GM18499 (cell line): ENCODE data around the gene TMA7B.
"Not testable (repeated sequence)": the region's sequence is repeated elsewhere in the genome, so short reads cannot be mapped to it uniquely, and the experiment has no call there.

ENCODE experiments used
- ATAC-seq: cut with Tn5 transposase; IDR thresholded peaks from one replicate; pipeline ENCODE4 v1.9.1; 2021; ENCODE audit warnings: moderate number of reproducible peaks; ENCODE audit not compliant: insufficient read depth, unreplicated experiment

The TMA7B gene

DNA sequence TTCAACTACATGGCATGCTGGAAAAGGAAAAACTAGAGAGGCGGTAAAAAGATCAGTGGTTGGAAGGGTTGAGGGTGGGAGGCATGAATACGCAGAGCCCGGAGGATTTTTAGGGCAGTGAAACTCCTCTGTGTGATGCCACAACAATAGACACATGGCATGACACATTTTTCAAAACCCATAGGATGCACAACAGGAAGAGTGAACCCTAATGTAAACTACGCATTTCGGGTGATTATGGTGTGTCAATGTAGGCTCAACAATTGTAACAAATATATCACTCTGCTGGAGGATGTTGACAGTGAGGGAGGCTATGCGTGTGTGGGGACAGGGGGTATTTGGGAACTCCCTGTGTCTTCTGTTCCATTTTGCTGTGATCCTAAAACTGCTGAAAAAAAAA, 18.9 kb downstream of the TMA7B start:
- no peak for ATAC-seq

DNA sequence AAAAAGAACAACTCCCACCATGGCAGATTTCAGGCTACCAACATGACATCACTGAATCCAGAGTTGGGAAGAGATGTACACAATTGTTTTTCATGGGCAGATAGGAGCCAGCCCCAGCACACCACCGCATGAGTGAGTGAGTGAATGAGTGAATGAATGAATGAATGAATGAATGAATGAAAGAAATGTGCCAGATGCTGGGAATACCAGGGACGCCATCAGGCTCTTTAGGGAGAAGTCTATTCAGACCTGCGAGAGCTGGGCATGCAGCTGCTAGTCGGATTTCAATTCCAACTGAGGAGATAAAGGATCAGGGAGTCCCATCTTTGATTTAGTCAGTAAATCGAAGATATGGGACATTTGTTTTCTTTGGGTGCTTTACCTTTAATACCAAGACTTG, 19.3 kb downstream of the TMA7B start:
- no peak for ATAC-seq

DNA sequence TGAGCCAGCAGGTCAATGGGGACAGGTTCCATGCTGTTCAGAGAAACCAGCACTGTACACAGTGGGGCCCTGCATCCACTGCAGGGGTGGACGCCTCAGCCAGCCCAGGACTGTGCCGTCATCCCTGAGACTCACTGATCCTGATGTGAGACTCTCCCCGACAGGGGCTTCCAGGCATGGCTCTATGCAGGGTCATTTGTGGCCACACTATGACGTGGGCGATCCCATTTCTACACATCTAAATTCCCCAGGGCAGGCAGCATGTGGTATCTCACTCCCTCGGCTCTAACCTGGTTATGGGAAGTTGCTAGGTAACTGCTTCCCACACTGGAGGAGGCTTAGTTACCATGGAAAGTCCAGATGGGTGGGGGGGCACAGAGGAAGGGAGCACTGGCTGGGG, 20.4 kb downstream of the TMA7B start:
- ATAC-seq: no peak

DNA sequence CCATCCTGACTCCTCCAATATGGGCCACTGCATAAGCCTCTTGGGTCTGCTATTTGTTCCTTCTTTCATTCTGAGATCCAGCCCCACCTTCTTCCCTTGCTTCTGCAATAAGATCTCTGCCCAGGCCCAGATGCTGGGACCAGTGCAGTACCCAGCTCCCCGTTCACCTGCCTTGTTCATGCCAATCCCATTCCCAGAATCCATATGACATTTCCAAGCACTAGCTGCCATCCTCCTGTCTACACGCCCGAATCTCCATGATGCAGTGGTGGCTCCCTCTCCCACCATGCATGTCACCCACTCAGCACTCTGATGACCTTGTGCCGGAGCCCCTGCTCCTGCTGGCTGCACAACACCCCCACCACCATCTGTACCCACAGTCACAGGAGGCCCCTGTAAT, 23.1 kb downstream of the TMA7B start:
- ATAC-seq: no peak

DNA sequence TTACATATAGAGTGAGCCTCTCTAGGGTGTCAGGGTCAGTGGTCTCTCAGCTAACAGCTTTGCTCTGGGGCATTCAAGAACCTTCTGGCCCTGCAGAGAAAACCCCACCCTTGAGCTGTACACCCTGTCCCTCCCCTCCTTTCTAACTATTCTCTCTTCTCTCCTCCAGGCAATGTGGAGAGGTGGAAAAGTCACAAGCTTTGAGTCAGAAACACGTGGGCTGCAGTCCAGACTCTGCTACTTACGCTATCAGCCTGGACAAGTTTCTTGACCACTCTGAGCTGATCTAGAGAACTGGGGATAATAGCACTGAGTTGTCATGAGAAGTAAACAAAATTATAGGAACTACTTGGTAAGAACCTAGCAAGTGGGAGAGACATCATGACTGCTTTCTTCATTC, 23.8 kb downstream of the TMA7B start:
- ATAC-seq: no peak

DNA sequence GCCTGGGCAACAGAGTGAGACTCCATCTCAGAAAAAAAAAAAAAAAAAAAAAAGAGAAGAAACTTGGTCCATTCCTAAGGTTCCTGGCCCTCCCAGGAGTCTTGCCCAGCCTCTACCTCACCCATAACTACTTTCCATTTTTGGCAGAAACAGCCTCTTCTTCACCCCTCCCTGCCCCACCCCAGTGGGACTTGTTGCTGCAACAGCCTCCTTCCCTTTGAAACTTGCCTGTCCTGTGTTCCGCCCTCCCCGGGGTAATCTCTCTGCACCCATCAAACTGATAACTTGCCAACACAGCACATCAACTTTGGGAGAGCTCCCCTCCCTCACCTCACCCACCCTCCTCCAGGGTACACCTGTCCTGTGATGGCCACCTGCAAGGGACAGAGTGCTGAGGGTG, 24.5 kb downstream of the TMA7B start:
- ATAC-seq: no peak

DNA sequence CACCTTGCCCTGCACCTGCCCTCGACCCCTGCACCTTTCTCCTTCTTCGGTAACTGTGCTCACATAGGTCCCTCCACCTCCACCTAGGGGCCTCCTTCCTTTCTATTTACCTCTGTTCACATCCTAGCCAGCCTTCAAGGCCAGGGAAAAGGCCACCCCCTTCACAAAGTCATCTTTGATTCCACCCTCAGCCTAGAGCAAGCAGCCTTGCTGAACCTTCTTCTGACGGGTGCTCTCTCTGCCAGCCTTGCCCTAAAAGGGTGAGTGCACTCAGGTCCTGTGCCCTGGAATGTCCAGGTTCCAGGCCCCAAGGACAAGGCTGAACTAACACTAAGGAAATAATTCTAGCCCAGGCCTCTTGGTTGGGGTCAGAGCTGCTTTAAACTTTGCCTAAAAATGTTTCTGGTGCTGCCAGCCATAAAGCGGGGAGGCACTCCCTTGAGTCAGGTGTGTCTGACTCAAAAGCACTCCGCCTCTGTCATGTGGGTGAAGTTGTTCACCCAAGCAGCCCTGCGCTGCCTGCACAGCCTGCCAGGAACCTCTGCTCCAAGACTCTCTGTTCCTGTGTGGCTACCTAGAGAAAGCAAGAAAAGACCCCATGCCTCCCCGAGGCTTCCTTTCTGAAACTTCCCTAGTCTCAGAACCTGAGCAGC, 25.3 kb downstream of the TMA7B start:
- ATAC-seq: no peak

DNA sequence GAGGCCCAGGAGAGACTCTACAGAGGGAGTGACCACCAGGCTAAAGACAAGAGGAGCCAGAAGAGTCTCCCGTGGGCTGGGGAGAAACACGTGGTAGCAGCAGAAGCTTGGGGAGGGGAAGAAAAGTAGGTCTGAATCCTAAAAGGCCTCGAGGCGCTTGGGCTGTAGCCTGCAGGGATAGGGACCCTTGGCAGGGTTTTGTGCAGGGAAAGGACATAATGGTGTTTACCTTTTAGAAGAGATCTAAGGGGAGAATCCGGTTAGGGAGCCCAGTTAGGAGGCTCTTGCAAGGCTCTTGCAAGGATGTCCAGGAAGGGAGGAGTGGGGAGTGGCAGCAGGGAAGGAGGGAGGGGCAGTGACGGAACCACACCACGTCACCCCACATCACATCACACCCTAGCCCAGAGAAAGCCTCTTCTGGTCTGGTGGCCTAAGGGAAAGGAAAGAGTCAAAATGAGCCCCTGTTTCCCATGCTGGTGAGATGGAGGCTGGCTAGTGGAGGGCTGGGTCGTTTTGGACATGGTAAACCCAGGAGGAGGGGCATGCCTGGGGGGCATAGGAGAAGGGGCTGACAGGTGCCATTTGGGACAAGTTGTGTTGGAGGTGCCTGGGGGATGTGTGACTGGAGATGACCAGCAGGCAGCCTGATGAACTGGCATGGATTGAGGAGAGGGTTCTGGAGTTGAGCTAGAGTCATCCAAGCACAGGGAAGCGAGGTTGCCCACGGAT, 28.4 kb downstream of the TMA7B start:
- no peak for ATAC-seq

DNA sequence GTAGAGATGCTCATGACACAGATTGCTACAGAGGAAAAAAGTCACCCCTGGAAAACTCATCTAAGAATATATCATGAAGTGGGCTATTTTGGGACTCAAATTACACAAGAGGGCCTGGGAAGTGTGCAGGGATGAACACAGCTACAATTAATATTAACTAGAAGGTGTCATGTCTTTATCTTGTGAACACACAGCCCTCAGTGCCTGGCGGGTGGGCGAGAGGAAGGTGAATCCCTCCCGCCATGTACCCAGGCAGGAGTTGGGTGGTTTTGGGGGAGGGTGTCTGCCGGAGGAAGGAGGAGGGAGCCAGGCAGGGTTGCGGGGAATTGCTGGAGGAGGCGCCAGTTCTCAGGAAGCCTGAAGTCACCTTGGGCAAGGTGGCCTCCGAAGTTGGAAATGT, 29.4 kb downstream of the TMA7B start:
- ATAC-seq: no peak

DNA sequence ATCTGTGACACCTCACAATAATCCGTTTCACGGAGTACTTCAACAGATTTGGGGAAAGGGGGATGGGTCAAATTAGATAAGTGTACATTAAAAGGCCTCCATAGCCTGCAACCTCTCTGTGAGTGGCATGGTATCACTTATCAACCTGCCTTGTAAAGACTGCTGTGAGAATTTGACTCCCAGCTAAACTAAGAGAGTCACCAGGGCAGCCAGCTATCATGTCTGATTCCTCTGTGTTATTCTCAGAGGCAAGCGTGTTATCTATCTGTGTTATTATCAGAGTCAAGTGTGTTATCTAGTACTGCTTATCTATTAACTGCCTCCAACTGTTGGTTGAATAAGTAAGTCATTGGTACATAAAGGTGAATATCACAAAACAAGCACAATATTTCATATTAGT, 30.5 kb downstream of the TMA7B start:
- no peak for ATAC-seq

DNA sequence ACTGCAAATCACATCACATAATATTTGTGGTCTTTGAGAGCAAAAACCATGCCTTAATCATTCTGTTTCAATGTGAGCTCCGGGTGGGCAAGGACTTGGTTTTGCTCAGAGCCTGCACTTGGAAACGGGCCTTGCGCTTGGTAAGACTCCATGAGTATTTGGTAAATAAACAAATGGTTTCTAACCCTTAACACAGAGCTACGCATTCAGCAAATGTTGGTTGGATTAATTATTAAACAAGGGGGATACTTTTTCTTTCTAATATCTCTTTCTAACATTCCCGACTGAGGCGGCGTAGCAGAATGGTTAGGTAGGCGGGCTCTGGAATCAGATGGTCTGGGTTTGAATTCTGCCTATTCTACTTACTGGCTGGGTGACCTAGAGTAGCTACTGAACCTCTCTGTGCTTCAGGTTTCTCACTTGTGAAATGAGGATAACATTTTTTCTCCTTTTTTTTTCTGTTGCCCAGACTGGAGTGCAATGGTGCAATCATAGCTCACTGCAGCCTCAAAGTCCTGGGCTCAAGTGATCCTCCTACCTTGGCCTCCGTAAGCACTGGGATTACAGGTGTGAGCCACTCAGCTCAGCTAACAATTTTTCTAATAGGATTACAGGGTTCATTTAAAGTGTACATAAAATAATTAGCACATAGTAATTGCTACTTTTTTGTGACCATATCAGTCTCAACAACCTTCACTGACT, 31.1 kb downstream of the TMA7B start:
- no peak for ATAC-seq

DNA sequence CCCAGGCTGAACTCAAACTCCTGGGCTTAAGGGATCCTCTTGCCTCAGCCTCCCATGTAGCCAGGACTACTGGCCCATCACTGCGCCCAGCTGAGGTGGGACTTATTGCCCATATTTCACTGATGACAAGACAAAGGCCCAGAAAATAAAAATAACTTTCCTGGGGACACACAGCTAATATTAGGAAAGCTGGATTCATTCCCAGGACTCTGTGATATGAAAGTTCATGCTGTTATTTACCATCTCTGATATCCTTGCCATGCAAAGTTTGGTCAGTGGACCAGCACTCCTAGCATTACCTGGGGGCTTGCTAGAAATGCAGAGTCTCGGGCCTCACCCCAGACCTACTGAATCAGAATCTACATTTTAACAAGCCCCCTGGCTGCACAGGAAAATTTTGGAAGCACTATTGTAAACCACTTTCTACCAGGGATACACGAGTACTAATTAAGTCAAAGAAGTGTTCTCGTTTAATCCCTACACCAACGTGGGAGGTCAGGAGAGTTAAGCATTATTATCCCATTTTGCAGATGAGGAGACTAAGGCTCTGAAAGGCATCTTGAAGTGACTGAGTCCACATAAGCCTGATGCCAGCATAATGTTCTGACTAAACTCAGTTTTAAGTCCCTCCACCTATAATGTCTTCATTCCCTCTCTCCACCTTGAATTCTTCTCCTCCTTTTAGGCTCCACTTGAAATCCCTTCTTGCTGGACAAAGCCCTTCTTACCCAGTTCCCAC, 32.1 kb downstream of the TMA7B start:
- ATAC-seq: no peak

DNA sequence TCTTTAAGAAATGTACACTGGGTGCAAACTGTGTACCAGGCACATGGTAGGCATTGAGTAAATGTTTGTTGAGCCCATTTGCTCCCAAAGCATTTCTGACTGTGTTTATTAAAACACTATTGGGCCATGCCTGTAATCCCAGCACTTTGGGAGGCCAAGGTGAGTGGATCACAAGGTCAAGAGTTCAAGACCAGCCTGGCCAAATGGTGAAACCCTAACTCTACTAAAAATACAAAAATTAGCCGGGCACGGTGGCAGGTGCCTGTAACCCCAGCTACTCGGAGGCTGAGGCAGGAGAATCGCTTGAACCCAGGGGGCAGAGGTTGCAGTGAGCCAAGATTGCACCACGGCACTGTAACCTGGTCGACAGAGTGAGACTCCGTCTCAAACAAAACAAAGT, 32.7 kb downstream of the TMA7B start:
- not testable (repeated sequence) for ATAC-seq

DNA sequence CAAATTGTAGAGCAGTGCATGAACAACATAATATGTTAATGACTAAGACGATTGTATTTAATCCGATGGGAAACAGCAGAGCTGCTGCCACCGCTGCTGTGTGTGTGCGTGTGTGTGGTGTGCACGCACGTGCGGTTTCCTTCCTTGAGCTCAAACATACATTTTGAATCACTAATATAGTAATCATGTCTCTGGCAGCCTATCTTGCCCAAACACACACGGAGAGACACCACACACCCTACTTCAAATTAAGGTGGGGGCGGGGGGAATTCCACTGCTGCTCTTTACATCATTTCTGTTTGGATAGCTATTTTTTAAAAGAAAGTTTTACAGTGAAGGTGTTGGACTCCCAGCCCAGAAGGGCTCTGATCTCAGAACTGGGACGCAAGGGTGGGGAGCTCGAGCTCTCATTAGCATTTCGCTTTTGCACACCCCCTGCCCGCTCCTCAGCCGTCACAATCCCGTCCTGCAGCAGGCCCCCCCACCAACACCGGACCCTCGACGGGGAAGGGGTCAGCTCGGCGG, 33.9 kb downstream of the TMA7B start:
- ATAC-seq: no peak

DNA sequence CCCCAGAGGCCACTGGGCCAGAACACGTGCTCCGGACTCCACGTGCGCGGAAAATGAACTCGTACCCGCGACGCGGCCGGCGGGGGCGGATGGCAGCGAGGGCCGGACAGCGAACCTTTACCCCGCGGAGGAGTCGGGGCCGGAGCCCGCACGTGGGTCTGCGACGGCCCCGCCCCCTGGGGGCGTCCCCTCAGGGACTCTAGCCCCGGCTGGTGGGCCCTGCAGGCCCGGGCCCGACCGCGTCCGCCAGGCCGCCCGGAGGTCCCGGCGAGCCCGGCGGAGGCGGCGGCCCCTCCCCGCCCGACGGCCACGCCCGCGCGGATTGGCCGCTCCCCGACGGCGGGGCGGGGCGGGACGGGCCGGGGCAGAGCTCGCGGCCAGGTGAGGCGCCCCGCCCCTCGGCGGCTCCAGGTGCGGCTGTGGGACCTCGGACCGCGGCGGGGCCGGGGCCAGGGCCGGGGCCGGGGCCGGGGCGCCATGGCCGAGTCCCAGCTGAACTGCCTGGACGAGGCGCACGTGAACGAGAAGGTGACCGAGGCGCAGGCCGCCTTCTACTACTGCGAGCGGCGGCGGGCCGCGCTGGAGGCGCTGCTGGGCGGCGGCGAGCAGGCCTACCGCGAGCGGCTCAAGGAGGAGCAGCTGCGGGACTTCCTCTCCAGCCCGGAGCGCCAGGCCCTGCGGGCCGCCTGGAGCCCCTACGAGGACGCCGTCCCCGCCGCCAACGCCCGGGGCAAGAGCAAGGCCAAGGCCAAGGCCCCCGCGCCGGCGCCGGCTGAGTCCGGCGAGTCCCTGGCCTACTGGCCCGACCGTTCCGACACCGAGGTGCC, 34.6 kb downstream of the TMA7B start, which contains the start of gene FAM83F:
Gene FAM83F (plus strand): TSS at position 389 of the 827 bp plus-strand sequence. CDS start 89 bp downstream, at position 478.
- ATAC-seq: no peak

DNA sequence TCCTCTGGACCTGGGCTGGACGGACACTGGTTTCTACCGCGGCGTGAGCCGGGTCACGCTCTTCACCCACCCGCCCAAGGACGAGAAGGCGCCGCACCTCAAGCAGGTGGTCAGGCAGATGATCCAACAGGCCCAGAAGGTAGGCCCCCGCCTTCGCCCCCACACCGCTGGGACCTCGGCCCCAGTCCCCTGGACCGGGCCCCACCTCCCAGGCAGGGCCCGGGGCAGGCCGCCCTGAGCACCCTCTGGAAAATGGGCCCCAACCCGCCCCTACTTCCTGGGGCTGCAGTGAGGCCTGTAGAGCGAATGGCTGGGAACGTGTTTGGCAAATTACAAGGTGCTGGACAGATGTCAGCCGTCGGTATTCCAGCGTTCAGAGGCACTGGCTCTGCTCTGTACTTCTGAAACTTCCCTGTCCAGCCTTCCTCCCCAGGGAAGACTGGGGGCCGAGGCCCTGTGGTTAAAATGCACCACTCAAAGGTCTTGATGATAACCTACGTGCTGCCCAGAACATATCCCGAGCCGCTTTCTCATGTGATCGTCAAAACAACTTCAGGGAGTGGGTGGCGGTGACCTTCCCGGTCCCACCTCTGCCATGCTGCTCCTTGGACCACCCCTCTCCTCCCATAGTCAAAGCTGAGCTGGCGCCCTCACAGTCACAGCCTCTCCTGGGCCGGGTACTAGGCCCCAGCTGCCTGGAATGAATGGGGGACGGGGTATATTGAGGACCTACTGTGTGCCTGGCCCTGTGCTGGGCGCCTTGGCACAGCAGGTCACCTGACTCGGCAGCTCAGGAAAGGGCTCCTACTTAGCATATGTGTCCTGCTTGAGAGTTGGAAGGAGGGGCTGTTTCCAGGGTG, 35.4 kb downstream of the TMA7B start:
- no peak for ATAC-seq

DNA sequence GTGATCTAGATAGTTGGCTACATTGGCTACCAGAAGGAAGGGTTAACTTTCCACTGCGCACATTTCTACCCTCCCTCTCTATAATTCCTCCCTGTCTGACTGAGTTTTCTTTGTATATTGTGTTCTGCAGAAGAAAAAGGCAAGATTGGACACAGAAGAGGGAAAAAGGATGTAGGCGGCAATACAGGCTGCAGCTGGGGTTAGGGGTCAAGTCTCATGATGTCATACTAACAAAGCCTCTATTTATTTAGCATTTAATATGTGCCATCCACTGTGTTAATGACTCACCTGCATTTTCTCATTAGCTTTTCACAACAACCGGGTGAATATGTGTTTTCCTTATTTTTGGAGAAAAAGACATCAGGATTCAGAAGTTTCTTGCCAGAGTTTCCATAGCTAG, 36.5 kb downstream of the TMA7B start:
- no peak for ATAC-seq

DNA sequence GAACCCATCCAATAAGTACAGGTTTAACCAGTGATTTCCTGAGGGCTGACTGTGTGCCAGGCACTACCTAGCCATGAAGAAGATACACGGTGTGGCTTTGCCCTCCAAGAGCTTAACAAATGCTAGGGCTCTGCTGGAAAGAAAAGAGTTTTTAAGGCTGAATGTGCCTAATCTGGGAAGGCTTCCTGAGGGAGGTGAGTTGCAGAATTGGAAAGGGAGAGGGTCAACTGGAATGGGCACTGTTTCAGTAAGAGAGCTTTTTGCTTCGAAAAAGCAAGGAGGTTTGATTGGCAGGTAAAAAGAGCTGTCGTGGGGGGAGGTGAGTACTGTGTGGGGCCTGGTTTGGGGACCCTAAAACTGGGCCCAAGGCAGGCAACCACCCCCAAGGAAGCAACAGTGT, 37.2 kb downstream of the TMA7B start:
- ATAC-seq: no peak
